ENCODE data around the gene TREH. TPM values are rescaled to one million over a fixed set of nuclear protein-coding genes. Genes with fewer than 3 reads are reported as not detected.

Gene TREH
- total RNA-seq, 2 donors from 2014 or later, result 2.4 TPM; not detected in 1

GRCh38 chr11:118699506-118700220 lies 20.2 kb upstream of the TREH start:
- H3K4me3 ChIP-seq, result no peak overlapping the region
- H3K27ac ChIP-seq, result no peak overlapping the region
- 77% methylated on average over 7 of the region's 7 CpGs for WGBS
- no peak for DNase-seq (ENCODE audit: low spot score)
- no peaks in the 10 kb centered on the region for H3K9me3 ChIP-seq
- TF ChIP-seq POLR2AphosphoS5 (IDR thresholded peaks at IDR 0.05) (no peak), CTCF (IDR thresholded peaks at IDR 0.05) (no peak), POLR2A (IDR thresholded peaks at IDR 0.05) (no peak)
- intact Hi-C loops (cut with DNase I), result no loop called here
- no peaks in the 10 kb centered on the region for H3K36me3 ChIP-seq
- no peaks in the 10 kb centered on the region for H3K27me3 ChIP-seq (replicated peaks; ENCODE audit: insufficient read depth)
- no peaks in the 10 kb centered on the region for H3K4me1 ChIP-seq (replicated peaks)

- Histone ChIP-seq H3K4me3 (no peak overlapping the region), H3K27ac (no peak overlapping the region), H3K27me3 (replicated peaks; ENCODE audit: insufficient read depth) (no peaks in the 10 kb centered on the region), H3K4me1 (replicated peaks) (no peaks in the 10 kb centered on the region), H3K36me3 (no peaks in the 10 kb centered on the region), H3K9me3 (no peaks in the 10 kb centered on the region)
- no peak for TF ChIP-seq POLR2A (IDR thresholded peaks at IDR 0.05)
- TF ChIP-seq CTCF (IDR thresholded peaks at IDR 0.05), result no peak
- TF ChIP-seq POLR2AphosphoS5 (IDR thresholded peaks at IDR 0.05), result no peak
- DNase-seq (ENCODE audit: low spot score), result no peak
- 59% methylated on average over 8 of the region's 8 CpGs for WGBS
- intact Hi-C loops (cut with DNase I), result no loop called here
Observed at GRCh38 chr11:118697346-118697745, 17.9 kb upstream of the TREH start.

GRCh38 chr11:118696673-118697226 lies 17.3 kb upstream of the TREH start:
- DNase-seq (ENCODE audit: low spot score), result no peak
- no peaks in the 10 kb centered on the region for H3K36me3 ChIP-seq
- H3K27ac ChIP-seq, result no peak overlapping the region
- no peaks in the 10 kb centered on the region for H3K4me1 ChIP-seq (replicated peaks)
- intact Hi-C loops (cut with DNase I), result no loop called here
- H3K4me3 ChIP-seq, result no peak overlapping the region
- TF ChIP-seq POLR2AphosphoS5 (IDR thresholded peaks at IDR 0.05) (no peak), POLR2A (IDR thresholded peaks at IDR 0.05) (no peak), CTCF (IDR thresholded peaks at IDR 0.05) (no peak)
- no peaks in the 10 kb centered on the region for H3K9me3 ChIP-seq
- no peaks in the 10 kb centered on the region for H3K27me3 ChIP-seq (replicated peaks; ENCODE audit: insufficient read depth)
- WGBS, result 90% methylated on average over 7 of the region's 7 CpGs

GRCh38 chr11:118694771-118695170 lies 15.3 kb upstream of the TREH start:
- intact Hi-C loops (cut with DNase I), result no loop called here
- Histone ChIP-seq H3K4me3 (no peak overlapping the region), H3K36me3 (no peaks in the 10 kb centered on the region), H3K9me3 (no peaks in the 10 kb centered on the region), H3K27ac (no peak overlapping the region), H3K4me1 (replicated peaks) (no peaks in the 10 kb centered on the region), H3K27me3 (replicated peaks; ENCODE audit: insufficient read depth) (no peaks in the 10 kb centered on the region)
- TF ChIP-seq CTCF (IDR thresholded peaks at IDR 0.05) (no peak), POLR2AphosphoS5 (IDR thresholded peaks at IDR 0.05) (no peak), POLR2A (IDR thresholded peaks at IDR 0.05) (no peak)
- WGBS, result 96% methylated on average over 11 of the region's 11 CpGs
- no peak for DNase-seq (ENCODE audit: low spot score)

GRCh38 chr11:118694185-118694584 lies 14.7 kb upstream of the TREH start:
- Histone ChIP-seq H3K27me3 (replicated peaks; ENCODE audit: insufficient read depth) (no peaks in the 10 kb centered on the region), H3K9me3 (no peaks in the 10 kb centered on the region), H3K4me1 (replicated peaks) (no peaks in the 10 kb centered on the region), H3K27ac (no peak overlapping the region), H3K4me3 (no peak overlapping the region), H3K36me3 (no peaks in the 10 kb centered on the region)
- no peak for DNase-seq (ENCODE audit: low spot score)
- intact Hi-C loops (cut with DNase I), result no loop called here
- 90% methylated on average over 8 of the region's 8 CpGs for WGBS
- TF ChIP-seq CTCF (IDR thresholded peaks at IDR 0.05) (no peak), POLR2A (IDR thresholded peaks at IDR 0.05) (no peak), POLR2AphosphoS5 (IDR thresholded peaks at IDR 0.05) (no peak)

Measured in prostate gland (tissue), 2 donors.